ENCODE data around the gene VOPP1.

The VOPP1 gene

DNA sequence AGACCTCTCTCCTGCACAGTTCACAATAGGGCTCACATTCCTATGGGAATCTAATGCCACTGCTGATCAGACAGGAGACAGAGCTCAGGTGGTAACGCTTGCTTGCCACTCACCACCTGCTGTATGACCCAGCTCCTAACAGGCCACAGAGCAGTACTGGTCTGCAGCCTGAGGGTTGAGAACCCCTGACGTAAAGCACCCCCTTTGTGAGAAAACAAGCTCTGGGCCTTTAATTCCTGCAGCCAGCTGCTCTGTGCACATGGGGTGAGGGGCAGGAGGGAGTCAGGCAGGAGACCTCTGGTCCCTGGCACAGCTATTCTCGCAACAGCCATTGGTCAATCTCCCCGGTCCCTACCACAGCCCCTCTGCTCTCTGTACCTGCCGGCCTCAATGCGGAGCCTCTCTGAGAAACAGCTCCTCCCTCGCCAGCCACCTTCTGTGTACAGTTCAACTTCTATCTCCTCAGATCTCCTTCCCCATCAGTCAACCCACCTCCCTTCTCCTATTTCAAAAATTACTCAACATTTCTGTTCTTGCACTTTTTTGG is 105.2 kb downstream of the VOPP1 start:
- Histone ChIP-seq H3K4me2 (ENCODE audit: low read depth, low read length) (no peak overlapping the region), H3K4me1 (ENCODE audit: low read length) (no peaks in the 10 kb centered on the region), H3F3A (ENCODE audit: insufficient read depth, low read length) (peaks cover 4% of the 10 kb centered on the region), H3K27me3 (replicated peaks; ENCODE audit: insufficient read depth, low read length) (no peaks in the 10 kb centered on the region), H3K9me2 (replicated peaks; ENCODE audit: insufficient read depth, low read length) (no peaks in the 10 kb centered on the region), H3K27ac (ENCODE audit: low read length) (no peak overlapping the region), H3K9me3 (replicated peaks; ENCODE audit: insufficient read depth, low read length) (0 out of 2 replicates have a peak, but pooled peaks cover 4% of the 10 kb centered on the region), H3K9ac (ENCODE audit: low read length) (no peak overlapping the region), H4K20me1 (ENCODE audit: insufficient read depth, low read length) (no peaks in the 10 kb centered on the region), H2AFZ (ENCODE audit: low read length) (no peak overlapping the region), H3K79me2 (ENCODE audit: low read length) (peaks cover 32% of the 10 kb centered on the region), H3K4me3 (ENCODE audit: low read length) (no peak overlapping the region), H3K36me3 (replicated peaks; ENCODE audit: insufficient read depth, low read length) (peaks cover 50% of the 10 kb centered on the region)
- no peak for DNase-seq
- no peak for TF ChIP-seq CTCF (IDR thresholded peaks at IDR 0.05; ENCODE audit: low read length)
- no peak for TF ChIP-seq EZH2phosphoT487 (IDR thresholded peaks at IDR 0.05; ENCODE audit: low read length)
- TF ChIP-seq EZH2 (optimal IDR thresholded peaks at IDR 0.05; ENCODE audit: low read depth, low read length) = no peak

DNA sequence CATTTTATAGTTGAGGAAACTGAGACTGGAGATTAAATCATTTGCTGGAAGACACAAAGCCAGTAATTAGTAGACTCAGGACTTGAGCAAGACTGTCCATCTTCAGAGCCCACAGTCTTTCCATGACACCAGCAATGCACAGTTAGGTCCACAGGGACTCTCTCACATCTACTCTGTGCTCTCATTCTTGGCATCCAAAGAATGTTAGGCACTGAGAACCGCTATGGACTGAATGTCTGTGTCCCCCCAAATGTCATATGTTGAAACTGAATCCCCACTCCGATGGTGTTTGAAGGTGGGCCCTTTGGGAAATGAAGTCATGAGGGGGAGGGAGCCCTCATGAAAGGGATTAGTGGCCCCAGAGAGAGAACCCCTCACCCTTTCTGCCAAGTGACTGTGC is 106.6 kb downstream of the VOPP1 start:
- no peaks in the 10 kb centered on the region for H3K9me2 ChIP-seq (replicated peaks; ENCODE audit: insufficient read depth, low read length)
- H3K9ac ChIP-seq (ENCODE audit: low read length) = no peak overlapping the region
- peaks cover 50% of the 10 kb centered on the region for H3K36me3 ChIP-seq (replicated peaks; ENCODE audit: insufficient read depth, low read length)
- no peaks in the 10 kb centered on the region for H3K27me3 ChIP-seq (replicated peaks; ENCODE audit: insufficient read depth, low read length)
- H3K79me2 ChIP-seq (ENCODE audit: low read length) = peaks cover 32% of the 10 kb centered on the region
- no peak for DNase-seq
- no peak overlapping the region for H3K27ac ChIP-seq (ENCODE audit: low read length)
- no peak overlapping the region for H2AFZ ChIP-seq (ENCODE audit: low read length)
- H4K20me1 ChIP-seq (ENCODE audit: insufficient read depth, low read length) = no peaks in the 10 kb centered on the region
- H3K4me1 ChIP-seq (ENCODE audit: low read length) = no peaks in the 10 kb centered on the region
- peaks cover 4% of the 10 kb centered on the region for H3F3A ChIP-seq (ENCODE audit: insufficient read depth, low read length)
- no peak overlapping the region for H3K4me3 ChIP-seq (ENCODE audit: low read length)
- no peak overlapping the region for H3K4me2 ChIP-seq (ENCODE audit: low read depth, low read length)
- H3K9me3 ChIP-seq (replicated peaks; ENCODE audit: insufficient read depth, low read length) = 0 out of 2 replicates have a peak, but pooled peaks cover 4% of the 10 kb centered on the region
- TF ChIP-seq EZH2 (optimal IDR thresholded peaks at IDR 0.05; ENCODE audit: low read depth, low read length) (no peak), CTCF (IDR thresholded peaks at IDR 0.05; ENCODE audit: low read length) (no peak), EZH2phosphoT487 (IDR thresholded peaks at IDR 0.05; ENCODE audit: low read length) (no peak)

DNA sequence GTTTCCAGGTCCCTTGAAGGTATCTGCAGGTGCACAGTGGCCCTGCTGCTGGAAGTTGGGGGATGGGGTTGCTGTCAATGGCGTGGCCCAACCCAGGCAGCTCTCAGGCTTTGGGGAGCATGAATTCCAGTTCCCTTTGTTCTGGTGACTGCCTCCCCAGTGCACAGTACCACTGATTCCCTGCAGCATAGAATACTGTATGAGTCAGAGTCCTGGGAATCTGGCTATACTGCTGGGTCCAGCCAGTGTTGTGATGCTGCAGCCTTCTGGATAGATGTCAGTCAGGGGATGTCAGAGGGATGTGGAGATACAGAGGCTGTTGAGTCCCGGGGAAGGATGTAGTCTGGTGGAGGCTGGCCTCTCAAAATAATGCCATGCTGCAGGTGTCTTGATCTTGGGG is 107.9 kb downstream of the VOPP1 start:
- H3K79me2 ChIP-seq (ENCODE audit: low read length) = peaks cover 22% of the 10 kb centered on the region
- no peaks in the 10 kb centered on the region for H4K20me1 ChIP-seq (ENCODE audit: insufficient read depth, low read length)
- peaks cover 4% of the 10 kb centered on the region for H3F3A ChIP-seq (ENCODE audit: insufficient read depth, low read length)
- 0 out of 2 replicates have a peak, but pooled peaks cover 4% of the 10 kb centered on the region for H3K9me3 ChIP-seq (replicated peaks; ENCODE audit: insufficient read depth, low read length)
- H2AFZ ChIP-seq (ENCODE audit: low read length) = no peak overlapping the region
- H3K9ac ChIP-seq (ENCODE audit: low read length) = no peak overlapping the region
- no peak for DNase-seq
- H3K4me3 ChIP-seq (ENCODE audit: low read length) = no peak overlapping the region
- no peaks in the 10 kb centered on the region for H3K4me1 ChIP-seq (ENCODE audit: low read length)
- no peak overlapping the region for H3K27ac ChIP-seq (ENCODE audit: low read length)
- no peak for TF ChIP-seq EZH2 (optimal IDR thresholded peaks at IDR 0.05; ENCODE audit: low read depth, low read length)
- no peak for TF ChIP-seq CTCF (IDR thresholded peaks at IDR 0.05; ENCODE audit: low read length)
- TF ChIP-seq EZH2phosphoT487 (IDR thresholded peaks at IDR 0.05; ENCODE audit: low read length) = no peak
- H3K36me3 ChIP-seq (replicated peaks; ENCODE audit: insufficient read depth, low read length) = peaks cover 52% of the 10 kb centered on the region
- no peak overlapping the region for H3K4me2 ChIP-seq (ENCODE audit: low read depth, low read length)
- H3K9me2 ChIP-seq (replicated peaks; ENCODE audit: insufficient read depth, low read length) = no peaks in the 10 kb centered on the region
- no peaks in the 10 kb centered on the region for H3K27me3 ChIP-seq (replicated peaks; ENCODE audit: insufficient read depth, low read length)
